ENCODE data around the gene HVCN1.
A peak's percentile ranks its signal among the peaks of the same experiment; 100 is the strongest.

HVCN1 gene

DNA sequence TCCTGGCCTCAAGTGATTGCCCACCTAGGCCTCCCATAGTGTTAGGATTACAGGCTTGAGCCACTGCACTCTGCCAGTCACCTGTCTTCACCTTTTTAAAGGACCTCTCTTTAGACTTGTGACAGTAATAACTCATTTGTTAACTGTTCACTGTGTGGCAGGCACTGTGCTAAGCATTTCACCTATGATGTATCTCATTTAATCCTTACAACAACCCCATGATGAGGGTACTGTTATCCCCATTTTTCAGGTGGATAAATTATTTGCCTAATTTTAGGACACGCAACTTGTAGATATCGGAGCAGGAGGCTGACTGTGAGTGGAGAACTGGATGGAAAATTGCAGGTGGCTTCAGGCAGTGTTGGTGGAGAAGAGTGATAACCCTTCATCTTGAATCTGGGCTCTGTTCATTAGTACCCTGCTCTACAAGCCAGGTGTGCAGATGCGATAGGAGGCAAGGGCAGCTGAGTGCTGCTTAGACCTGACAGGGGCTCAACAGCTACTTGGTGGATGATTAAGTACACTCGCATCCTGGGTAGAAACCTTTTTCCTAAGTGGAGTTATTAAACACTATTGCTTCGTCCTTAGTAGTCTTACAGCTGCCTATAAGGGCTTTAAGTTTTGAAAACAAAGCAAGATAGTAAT lies 72.3 kb downstream of the HVCN1 start:
- ChIA-PET CTCF (interaction anchor here (0.6 kb wide), 1 partner anchor 115 kb away, joined by 3 read pairs; no protein-coding TSS in a partner anchor), POLR2A (ENCODE audit: low non-redundant PET) (no interaction called here)
- H3K27ac ChIP-seq: no peak overlapping the region
- DNase-seq (ENCODE audit: low spot score): no peak
- no peak for TF ChIP-seq CTCF (conservative IDR thresholded peaks at IDR 0.05; ENCODE audit: low read depth)

DNA sequence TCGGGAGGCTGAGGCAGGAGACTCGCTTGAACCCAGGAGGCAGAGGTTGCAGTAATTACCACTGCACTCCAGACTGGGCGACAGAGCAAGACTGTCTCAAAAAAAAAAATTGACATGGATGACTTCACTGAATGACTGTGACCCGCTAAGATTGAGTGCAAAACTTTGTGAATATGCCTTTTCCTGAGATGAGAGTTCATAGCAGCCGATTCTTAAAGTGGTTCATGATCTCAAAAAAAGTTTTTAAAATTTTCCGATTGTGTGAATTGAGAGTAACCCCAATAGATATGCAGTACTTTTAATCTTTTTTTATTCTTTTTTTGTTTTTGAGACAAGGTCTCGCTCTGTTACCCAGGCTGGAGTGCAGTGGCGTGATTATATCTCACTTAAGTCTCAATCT lies 73.7 kb downstream of the HVCN1 start:
- DNase-seq (ENCODE audit: low spot score): no peak
- ChIA-PET CTCF (interaction anchor here (0.6 kb wide), 1 partner anchor 1079 kb away, joined by 3 read pairs; no protein-coding TSS in a partner anchor), POLR2A (ENCODE audit: low non-redundant PET) (no interaction called here)
- no peak for TF ChIP-seq CTCF (conservative IDR thresholded peaks at IDR 0.05; ENCODE audit: low read depth)
- H3K27ac ChIP-seq: no peak overlapping the region

GRCh38 chr12:110613771-110614684 lies 74.9 kb downstream of the HVCN1 start, which contains the start of gene TCTN1:
TSS of gene TCTN1 (plus strand) at chr12:110614129. CDS start at chr12:110614183, 54 bp downstream.
- ChIA-PET POLR2A (ENCODE audit: low non-redundant PET) (interaction anchor here (0.5 kb wide), 1 partner anchor 117 kb away, joined by 6 read pairs; no protein-coding TSS in a partner anchor), CTCF (interaction anchor here (0.6 kb wide), 2 partner anchors 122 to 145 kb away, joined by 3 read pairs; no protein-coding TSS in a partner anchor)

DNA sequence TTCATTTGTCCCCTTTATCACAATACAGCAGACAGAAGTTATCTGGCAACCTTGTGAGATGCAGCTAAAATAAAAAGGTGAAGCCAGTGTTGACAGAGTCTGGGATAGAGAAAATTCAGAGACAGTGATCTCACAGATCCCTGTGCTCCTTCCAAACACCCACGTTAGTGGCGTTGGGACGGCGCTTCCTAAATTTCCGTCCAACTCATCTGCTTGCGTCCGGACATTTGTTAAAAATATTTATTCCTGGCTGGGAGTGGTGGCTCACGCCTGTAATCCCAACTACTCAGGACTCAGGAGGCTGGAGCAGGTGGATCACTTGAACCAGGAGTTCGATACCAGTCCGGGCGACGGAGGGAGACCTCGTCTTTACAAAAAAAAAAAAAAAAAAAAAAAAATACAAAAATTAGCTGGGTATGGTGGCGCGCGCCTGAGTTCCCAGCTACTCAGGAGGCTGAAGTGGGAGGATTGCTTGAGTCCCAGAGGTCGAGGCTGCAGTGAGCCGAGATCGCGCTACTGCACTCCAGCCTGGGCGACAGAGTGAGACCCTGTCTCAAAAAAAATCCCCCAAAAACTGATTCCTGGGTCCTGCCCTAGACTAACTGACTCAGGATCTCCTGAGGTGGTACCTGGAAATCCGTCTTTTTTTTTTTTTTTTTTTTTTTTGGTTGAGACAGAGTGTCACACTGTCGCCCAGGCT lies 75.7 kb downstream of the HVCN1 start:
- POLR2A ChIA-PET (ENCODE audit: low non-redundant PET): no interaction called here

More at GRCh38 chr12:110613771-110614684, 74.9 kb downstream of the HVCN1 start, which contains the start of gene TCTN1:
- TF ChIP-seq CTCF (conservative IDR thresholded peaks at IDR 0.05; ENCODE audit: low read depth): no peak
- H3K27ac ChIP-seq: peak within 1 kb of the TSS; percentile 67
- peak; percentile 96 for DNase-seq (ENCODE audit: low spot score)

DNA sequence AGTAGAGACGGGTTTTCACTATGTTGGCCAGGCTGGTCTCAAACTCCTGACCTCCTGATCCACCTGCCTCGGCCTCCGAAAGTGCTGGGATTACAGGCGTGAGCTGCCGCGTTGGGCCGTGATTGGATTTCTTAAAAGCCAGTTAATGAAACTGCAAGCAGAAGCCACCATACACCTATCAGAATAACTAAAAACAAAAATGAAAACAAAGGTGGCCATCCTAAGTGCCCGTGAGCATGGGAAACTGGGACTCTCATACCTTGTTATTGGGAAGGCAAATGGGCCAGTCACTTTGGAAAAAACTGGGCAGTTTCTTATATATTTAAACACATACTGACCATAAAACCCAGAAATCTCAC lies 82.7 kb downstream of the HVCN1 start:
- no peak for DNase-seq (ENCODE audit: low spot score)
- CTCF ChIA-PET: interaction anchor here (0.6 to 0.7 kb wide), 2 partner anchors 504 to 568 kb away, joined by 4 read pairs; no protein-coding TSS in a partner anchor
- TF ChIP-seq CTCF (conservative IDR thresholded peaks at IDR 0.05; ENCODE audit: low read depth): no peak
- H3K27ac ChIP-seq: no peak overlapping the region
- POLR2A ChIA-PET (ENCODE audit: low non-redundant PET): no interaction called here

More for the DNA sequence above, 75.7 kb downstream of the HVCN1 start:
- CTCF ChIA-PET: interaction anchor here (0.6 kb wide), 1 partner anchor 123 kb away, joined by 3 read pairs; no protein-coding TSS in a partner anchor
- no peak for TF ChIP-seq CTCF (conservative IDR thresholded peaks at IDR 0.05; ENCODE audit: low read depth)
- peak overlapping the region; percentile 67 for H3K27ac ChIP-seq
- DNase-seq (ENCODE audit: low spot score): no peak
